AG09309 (cell line): ENCODE data around the gene KRT16.
"Not testable (repeated sequence)": the region's sequence is repeated elsewhere in the genome, so short reads cannot be mapped to it uniquely, and the experiment has no call there.

Source experiments
- DNase-seq: peaks from one replicate; pipeline ENCODE4 v3.0.0-alpha.2; 2010; ENCODE audit warnings: low read depth
- H3K4me3 ChIP-seq: 2 replicates; pipeline ENCODE4 v1.5.1; 2011; ENCODE audit warnings: mild to moderate bottlenecking, low read depth, low read length, moderate library complexity; ENCODE audit not compliant: control insufficient read depth
- TF ChIP-seq, protein P1 (sequence below): IDR thresholded peaks from 2 replicates; pipeline ENCODE4 v1.5.1; 2011; ENCODE audit warnings: mild to moderate bottlenecking, low read depth, low read length, inconsistent platforms; ENCODE audit not compliant: insufficient read depth, control insufficient read depth; ENCODE audit errors: missing control alignments

The KRT16 gene

GRCh38 chr17:41588126-41588810, 24.3 kb downstream of the KRT16 start:
- no peak overlapping the region for H3K4me3 ChIP-seq
- TF ChIP-seq, protein P1, sequence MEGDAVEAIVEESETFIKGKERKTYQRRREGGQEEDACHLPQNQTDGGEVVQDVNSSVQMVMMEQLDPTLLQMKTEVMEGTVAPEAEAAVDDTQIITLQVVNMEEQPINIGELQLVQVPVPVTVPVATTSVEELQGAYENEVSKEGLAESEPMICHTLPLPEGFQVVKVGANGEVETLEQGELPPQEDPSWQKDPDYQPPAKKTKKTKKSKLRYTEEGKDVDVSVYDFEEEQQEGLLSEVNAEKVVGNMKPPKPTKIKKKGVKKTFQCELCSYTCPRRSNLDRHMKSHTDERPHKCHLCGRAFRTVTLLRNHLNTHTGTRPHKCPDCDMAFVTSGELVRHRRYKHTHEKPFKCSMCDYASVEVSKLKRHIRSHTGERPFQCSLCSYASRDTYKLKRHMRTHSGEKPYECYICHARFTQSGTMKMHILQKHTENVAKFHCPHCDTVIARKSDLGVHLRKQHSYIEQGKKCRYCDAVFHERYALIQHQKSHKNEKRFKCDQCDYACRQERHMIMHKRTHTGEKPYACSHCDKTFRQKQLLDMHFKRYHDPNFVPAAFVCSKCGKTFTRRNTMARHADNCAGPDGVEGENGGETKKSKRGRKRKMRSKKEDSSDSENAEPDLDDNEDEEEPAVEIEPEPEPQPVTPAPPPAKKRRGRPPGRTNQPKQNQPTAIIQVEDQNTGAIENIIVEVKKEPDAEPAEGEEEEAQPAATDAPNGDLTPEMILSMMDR = no peak
- DNase-seq = no peak

GRCh38 chr17:41586863-41587495, 25.6 kb downstream of the KRT16 start, which contains the start of gene KRT14:
TSS of gene KRT14 (minus strand) at chr17:41586895. CDS start at chr17:41586834, 61 bp downstream.
- TF ChIP-seq, protein P1 = no peak
- DNase-seq = no peak
- no peak within 1 kb of the TSS for H3K4me3 ChIP-seq

- no peak overlapping the region for H3K4me3 ChIP-seq
- no peak for DNase-seq
- TF ChIP-seq, protein P1 = no peak
Observed at GRCh38 chr17:41585301-41586056, 27.1 kb downstream of the KRT16 start.

GRCh38 chr17:41584331-41584927, 28.1 kb downstream of the KRT16 start:
- not testable (repeated sequence) for H3K4me3 ChIP-seq, DNase-seq

DNA sequence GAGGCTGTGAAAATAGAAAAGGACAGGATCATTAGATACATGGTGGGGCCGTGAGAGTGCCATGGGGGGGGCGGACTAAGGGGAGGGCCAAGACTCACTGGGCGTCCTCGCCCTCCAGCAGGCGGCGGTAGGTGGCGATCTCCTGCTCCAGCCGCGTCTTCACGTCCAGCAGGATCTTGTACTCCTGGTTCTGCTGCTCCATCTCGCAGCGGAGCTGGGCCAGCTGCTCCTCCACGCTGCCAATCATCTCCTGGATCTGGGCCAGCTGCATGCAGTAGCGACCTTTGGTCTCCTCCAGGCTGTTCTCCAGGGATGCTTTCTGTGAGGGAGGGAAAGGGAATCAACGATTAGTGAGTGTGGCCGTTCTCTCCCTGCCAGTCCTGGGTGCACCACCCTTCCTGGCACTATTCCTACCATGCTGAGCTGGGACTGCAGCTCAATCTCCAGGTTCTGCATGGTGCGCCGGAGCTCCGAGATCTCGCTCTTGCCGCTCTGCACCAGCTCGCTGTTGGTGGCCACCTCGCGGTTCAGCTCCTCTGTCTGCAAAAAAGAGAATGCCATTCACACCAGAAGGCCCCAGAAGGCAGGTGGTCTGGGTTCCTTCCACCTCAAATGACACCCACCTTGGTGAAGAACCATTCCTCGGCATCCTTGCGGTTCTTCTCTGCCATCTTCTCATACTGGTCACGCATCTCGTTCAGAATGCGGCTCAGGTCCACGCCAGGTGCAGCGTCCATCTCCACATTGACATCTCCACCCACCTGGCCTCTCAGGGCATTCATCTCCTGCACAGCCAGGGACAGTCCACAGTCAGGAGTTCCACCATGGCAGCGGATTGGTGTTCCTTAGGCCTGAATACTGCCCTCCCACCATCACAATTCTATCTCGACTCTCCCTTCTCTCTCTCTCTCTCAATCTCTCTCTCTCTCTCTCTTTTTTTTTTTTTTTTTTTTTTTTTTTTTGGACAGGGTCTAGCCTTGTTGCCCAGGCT, 29.1 kb downstream of the KRT16 start:
- DNase-seq = no peak

GRCh38 chr17:41582061-41582968, 30.3 kb downstream of the KRT16 start:
- not testable (repeated sequence) for H3K4me3 ChIP-seq, DNase-seq

More for the DNA sequence above, 29.1 kb downstream of the KRT16 start:
- H3K4me3 ChIP-seq = no peak overlapping the region
- TF ChIP-seq, protein P1 = no peak
